GM12874 (cell line): Measurements from ENCODE around the gene STYK1.

Source experiments
- CTCF ChIP-seq: IDR thresholded peaks from 2 replicates; pipeline ENCODE4 v1.5.1; 2011; ENCODE audit warnings: low read depth, mild to moderate bottlenecking, control low read depth, low read length, moderate library complexity; ENCODE audit not compliant: insufficient read depth

The STYK1 gene

GRCh38 chr12:10718279-10718821, 44.5 kb upstream of the STYK1 start:
- no peak for TF ChIP-seq CTCF

GRCh38 chr12:10717410-10717809, 43.6 kb upstream of the STYK1 start:
- no peak for TF ChIP-seq CTCF

GRCh38 chr12:10716704-10717315, 43.0 kb upstream of the STYK1 start:
- no peak for TF ChIP-seq CTCF

GRCh38 chr12:10716277-10716676, 42.4 kb upstream of the STYK1 start:
- TF ChIP-seq CTCF: no peak

- TF ChIP-seq CTCF: no peak
Measured at GRCh38 chr12:10715491-10715890, 41.6 kb upstream of the STYK1 start.

GRCh38 chr12:10709808-10710207, 36.0 kb upstream of the STYK1 start:
- TF ChIP-seq CTCF: no peak

GRCh38 chr12:10708862-10709261, 35.0 kb upstream of the STYK1 start:
- no peak for TF ChIP-seq CTCF
